Stimulated activated CD8-positive, alpha-beta memory T cell treated with anti-CD3 and anti-CD28 coated beads, Interleukin-7, amount 100 ng/mL, for 48 hours (primary cell): ENCODE results near the gene ENDOV.

Source experiments
- DNase-seq, 2 donors: peaks; one replicate each; pipeline ENCODE4 v3.0.0-alpha.2; 2020; ENCODE audit warnings: low read depth in 1 of 2; ENCODE audit errors: extremely low read depth in 1 of 2

Gene ENDOV

DNA sequence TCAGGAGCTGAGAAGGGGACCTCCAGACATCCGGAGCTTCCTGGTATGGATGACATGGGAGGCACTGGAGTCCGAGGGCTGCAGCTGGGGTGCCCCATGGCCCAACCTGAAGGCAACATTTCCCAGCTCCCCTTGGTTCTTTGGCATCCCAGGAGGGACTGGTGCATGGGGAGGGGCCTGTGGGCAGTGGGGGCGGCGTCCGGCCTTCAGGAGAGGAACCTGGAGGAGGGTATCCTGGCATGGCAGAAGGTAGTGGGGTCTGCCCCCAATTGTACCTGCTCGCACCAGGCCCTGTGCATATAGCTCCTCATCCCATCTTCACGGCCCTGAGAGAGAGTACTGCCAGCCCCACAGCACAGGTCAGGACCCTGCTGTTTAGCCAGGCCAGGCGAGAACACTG, 49.5 kb downstream of the ENDOV start:
- DNase-seq, result no peak

DNA sequence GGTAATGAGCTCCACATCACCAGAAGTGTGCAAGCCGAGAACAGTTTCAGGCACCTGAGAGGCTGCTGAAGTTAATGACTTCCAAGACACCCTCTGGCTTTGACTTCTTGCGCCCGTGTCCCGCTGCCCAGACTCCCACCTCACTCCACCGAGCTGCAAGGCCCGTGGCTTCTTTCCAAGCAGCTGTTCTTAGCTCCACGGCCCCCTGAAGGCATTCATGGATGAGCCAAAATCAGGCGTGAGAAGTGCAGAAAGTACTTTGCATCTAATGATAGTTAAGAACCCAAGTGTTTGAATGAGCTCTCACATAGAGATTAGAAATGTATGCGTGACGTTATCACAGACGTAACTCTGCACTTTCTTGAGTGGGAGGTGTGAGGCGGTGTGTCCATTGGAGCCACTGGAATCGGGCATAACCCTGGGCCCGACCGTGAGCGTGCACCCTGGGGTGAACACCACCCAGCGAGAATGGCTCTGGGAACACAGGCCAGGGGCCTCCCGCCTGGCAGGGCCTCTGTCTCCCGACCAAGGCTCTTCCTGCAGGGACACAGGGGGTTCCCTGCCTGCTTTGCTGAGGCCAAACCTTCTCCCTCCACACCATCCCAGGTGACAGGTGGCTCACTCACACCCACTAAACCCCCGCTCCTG, 50.5 kb downstream of the ENDOV start:
- DNase-seq, result no peak

DNA sequence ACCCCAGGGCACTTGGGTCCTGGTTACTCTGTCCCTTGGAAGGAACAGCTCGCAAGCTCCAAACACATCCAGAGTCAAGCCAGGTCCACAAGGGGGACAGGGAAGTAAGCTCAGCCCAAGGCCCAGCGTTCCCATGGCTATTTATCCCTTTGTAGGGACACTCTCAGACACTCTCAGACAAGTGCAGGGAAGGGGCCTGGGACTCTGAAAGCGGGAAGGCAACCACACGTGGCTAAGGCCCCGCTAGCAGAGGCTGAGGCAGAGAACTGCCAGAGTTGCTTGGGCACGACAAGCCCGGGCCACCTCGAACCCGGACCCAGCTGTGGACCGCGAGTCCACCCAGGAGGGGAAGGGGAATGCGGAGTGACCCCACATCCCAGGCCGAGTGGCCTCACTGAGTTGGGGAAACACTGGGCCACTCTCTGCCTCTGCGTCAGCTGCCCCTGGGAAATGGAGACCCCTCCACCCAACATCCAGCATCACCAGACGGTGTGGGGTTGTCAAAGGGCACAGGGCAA, 51.3 kb downstream of the ENDOV start:
- no peak for DNase-seq

DNA sequence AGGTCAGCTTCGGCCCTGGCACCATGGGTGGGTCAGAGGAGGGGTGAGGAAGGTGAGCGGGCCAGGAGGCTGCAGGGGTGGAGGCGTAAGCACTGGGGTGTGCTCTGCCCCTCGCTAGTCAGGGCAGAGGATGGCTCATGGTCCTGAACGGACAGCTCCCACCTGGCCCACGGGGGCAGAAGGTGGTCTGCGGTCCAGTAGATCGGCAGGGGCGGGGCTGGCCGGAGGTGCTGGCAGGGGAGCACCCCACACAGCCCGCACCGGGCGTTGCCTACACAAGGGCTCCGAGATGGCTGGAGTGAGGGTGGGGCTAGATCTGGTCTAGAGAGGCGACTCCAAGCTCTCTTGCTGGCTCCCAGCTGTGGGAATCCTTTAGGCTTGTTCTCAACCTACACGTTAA, 53.3 kb downstream of the ENDOV start:
- no peak for DNase-seq

DNA sequence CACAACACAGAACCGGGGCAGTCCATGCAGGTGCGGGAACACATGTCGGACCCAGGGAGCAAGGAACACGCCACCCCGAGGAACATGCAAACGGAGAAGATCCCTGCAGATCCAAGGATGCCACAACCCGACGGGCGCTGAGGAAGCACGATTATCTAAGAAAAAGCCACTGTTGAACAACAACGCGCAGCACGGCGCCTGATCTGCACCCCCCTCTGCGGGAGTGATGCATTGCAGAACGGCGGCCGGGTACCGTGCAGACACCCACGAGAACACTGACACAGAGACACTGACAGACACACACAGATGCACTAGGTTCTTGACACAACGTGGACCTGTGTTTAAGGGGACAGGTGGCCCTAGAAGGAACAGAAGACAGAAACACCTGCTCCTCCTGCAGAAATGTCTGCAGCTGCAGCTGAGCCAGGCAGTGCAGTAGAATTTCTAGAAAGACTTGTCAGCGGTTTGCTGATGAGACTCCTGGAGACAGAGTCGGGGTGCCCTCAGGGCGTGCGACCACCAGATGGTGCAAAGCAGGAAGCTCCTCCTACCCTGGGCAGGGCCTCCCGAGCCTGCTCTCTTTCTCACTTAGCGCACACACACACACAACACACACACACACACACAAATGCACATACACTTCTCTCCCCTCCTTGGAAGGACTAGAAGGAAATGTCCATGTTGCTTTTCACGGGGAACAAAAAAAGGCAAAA, 54.0 kb downstream of the ENDOV start:
- DNase-seq, result no peak

DNA sequence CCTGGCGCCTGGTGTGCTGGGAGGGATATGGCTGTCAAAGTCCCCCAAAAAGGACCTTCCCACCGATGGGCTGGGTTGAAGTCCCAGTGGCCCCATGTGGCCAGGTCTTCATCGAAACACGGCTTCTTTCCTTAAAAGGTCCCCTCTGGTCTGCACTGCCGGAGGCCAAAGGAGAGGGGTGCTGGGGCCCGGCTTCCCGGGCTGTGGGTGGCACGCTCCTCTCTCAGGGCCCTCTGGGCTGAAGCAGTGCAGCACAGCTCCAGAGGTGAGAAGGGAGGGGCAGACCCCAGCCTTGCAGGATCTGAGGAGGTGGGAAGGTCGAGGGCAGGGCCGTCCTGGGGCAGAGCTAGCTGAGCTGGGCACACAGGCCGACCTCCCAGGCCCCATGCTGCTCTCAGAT, 54.7 kb downstream of the ENDOV start:
- no peak for DNase-seq

DNA sequence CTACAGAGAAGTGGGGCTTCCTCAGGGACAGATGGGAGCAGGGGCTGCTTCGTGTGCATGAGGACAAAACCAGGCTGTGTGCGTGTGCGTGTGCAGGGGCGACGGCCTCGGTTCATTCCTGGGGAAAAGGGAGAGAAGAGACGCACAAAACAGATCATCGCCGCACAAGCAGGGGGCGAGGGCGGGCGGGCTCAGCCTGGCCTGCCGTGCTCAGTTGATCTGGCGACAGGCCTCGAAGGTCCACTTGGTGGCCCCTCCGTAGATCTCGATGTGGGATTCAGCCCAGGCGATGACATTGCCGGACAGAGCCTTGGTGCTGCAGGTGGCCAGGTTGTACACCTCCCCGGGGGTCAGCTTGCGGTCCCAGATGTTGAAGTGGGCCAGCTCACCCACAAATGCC, 55.6 kb downstream of the ENDOV start:
- DNase-seq, result no peak

DNA sequence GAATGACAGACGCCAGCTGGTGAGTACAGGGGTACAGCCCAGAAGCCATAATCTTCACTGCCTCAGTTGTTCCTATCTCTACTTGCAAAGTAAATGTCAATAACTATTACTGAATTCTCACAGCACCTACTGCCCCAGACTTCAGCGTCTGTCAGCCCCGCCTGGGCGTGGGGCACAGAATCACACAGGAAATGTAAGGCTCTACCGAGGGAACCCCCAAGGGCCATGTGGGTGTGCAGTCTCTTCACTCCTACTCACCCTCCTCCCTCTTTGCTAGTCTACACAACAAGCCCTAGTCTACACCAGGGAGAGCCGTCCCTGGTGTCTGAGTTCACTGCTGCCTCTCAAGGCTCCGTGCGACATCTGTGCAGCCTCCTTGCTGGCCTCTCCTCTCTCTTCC, 57.0 kb downstream of the ENDOV start:
- DNase-seq, result no peak

DNA sequence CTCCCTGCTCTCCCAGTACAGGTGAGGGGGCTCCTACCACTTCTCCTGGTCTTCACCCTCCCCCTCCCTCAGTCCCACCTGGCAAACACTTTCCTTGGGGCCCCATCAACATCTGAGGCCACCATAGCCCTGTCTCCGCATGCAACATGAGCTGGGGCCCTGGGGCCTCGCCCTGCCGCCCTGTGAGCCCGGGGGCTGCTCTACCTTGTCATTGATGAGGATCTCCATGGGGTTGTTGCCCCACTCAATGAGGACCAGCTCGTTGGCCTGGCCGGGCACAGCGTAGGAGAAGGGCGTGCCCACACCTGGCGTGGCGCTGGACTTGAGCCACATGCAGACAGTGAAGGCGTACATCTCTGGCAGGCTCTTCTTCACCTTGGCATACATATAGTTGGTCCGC, 58.0 kb downstream of the ENDOV start:
- no peak for DNase-seq

DNA sequence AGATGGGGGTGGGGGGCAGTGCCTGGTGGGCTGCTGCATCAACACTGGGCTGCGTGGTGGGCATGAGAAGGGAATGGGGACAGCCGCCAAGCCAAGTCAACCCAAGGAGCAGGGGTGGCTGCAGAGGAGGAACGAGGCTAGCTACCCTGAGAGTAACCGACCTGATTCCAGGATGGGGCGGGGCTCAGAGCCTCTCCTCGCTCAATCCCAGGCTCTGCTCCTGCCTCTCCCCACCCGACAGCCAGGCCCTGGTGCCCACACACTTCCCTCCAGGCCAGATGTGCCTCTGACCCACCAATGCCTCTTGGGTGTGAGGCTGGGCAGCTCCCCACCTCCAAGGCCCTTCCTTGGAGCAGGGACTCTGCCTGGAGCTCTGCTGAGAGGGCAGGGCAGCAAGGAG, 58.7 kb downstream of the ENDOV start:
- no peak for DNase-seq

DNA sequence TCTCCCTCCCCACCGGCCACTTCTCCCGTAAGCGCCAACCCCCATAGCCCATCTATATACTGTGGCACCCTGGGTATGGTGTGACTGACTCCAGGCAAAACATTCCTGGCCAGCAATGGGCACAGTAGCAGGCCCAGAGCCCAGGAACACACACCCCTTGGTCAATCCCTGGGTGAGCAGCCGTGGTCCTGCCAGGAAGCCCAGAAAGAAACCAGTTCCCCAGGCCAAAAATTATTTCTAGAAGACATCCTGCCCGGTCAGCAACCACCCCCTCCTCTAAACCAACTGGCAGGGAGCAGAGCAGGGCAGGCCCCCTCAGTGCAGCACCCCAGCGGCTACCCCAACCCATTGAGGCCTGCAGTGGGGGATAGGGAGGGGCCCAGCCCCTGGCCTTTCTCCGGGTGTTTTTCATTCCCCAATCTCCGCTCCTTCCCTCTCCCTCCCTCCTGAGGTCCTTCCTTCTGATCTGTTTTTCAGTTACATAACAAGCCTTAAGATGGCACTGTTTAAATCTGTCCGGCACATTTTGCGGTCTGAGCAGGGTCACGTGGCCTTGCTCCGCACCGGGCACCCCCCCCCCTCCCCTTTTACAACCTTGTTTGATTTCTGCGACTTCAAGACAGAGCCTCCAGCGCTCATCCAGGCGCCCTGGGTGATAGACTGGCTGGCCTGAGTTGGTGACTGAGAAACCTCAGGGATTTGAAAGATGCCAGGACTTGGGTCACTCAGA, 59.4 kb downstream of the ENDOV start:
- no peak for DNase-seq

DNA sequence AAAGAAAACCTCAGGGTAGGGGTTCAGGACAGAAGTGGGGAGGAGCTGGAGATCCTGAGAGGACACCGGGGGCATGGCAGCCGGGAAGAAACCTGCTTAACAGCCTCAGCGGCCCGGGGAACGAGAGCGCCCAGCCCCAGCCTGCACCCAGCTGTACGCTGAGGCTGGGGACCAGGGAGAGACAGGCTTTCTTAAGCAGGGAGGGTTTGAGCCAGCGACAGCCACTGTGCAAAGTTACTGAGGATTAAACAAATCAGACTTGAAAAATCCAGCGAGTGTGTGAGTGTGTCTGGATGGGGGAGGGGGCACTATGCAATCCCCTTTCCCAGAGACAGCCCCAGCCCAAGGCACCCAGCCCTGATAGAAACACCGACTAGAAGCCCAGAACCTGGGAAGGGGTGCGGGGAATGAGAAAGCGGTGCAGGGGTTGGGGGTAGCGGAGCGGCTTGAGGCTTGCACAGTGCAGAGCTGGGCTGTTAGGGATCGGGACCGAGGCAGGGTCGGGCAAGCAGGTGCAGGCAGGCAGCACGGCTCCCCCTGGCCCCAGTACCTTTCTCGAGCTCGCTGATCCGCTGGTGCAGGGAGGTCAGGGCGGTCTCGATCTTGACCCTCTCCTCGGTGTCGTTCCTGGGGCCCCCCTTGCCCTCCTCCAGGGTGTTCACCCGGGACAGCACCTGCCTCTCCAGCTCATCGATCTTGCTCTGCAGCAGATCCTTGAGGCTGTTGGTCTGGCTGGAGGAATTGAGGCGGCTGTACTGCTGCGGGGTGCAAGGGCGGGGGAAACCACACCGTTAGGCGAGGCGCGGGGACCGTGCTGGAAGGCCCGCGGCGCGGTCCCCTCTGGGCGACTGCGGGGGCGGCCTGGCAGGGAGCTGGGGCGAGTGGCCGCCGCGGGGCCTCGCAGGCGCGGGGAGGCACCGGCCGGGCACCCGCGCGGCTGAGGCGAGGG, 60.3 kb downstream of the ENDOV start:
- no peak for DNase-seq

DNA sequence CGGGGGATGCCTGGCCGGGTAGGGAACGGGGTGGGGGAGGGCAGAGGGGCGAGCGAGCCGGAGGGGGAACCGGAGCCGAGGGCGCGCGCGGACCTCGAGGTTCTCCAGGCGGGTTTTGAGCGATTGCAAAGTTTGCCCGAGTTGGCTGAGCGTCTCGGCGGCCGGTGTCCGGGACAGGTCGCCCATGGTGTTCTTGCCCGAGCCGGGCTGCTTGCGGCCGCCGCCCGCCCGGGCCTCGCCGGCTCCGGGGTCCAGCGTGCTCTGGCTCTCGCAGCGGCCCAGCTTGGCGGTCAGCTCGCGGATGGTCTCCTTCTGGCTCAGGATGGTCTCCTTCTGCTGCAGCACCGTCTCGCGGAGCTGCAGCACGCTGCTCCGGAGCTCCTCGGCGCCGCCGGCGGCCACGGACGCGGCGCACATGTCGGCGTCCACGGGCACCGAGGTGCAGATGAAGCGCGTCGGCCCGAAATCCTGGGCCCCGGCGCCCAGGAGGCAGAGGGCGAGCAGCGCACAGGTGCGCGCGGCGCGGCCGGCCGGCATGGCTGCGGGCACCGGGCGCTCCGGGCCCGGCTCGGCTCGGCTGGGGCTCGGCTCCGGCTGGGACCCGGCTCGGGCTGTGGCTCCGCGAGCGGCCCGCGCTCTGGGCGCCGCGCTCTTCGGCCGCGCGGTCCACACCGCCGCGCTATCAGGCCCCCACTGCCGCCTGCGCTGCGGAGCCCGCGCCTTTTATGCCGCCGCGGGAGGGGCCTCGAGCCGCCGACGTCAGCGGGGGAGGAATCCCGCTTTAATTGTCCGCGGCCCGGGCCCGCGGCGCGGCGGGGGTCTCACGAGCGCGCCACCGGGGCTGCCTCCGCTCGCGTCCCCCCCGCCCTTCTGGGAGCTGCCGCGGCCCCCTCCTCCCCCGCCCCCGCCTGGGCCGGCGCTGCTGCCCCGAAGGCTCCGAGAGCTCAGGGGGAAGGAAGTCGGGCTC, 61.2 kb downstream of the ENDOV start, which contains the start of gene NPTX1:
Gene NPTX1, minus strand, starts transcription at position 698 of the 967 bp plus-strand sequence. Its CDS starts 161 bp downstream, at position 537.
- DNase-seq, result no peak

DNA sequence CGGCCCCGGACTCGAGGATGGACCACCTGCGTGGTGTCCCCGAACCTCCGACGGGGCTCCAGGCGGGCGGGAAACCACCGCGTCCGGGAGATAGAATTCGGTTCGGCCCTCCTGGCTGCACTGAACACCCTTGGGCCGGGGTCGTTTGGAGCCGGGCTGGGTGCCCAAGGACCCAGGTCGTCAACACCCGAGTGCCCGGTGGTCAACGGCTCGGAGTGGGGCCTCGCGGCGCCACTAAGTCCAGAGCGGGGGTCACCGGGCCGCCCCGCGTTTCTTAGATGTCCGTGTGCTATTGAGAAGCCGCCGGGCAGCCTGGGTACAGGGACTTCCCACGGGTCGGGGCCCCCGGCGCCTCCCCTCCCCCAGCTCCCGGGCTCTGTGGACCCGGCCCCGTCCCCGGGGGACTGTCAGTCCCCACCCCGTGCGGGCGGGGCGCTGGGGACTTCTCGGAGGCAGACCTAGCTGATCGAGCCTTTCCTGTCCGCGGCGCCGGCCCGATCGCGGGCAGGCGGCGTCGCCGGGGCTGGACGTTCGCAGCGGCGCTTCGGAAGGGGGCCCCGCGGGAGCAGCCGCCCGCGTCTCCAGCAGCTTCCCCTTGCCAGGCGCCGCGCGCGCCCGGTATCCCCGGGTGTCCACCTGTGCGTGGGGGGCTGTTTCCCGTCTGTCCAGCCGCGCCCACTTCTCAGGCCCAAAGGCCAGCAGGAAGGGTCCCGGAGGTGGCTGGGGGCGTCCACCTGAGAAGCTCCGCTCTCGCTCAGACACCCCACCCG, 62.1 kb downstream of the ENDOV start:
- no peak for DNase-seq

DNA sequence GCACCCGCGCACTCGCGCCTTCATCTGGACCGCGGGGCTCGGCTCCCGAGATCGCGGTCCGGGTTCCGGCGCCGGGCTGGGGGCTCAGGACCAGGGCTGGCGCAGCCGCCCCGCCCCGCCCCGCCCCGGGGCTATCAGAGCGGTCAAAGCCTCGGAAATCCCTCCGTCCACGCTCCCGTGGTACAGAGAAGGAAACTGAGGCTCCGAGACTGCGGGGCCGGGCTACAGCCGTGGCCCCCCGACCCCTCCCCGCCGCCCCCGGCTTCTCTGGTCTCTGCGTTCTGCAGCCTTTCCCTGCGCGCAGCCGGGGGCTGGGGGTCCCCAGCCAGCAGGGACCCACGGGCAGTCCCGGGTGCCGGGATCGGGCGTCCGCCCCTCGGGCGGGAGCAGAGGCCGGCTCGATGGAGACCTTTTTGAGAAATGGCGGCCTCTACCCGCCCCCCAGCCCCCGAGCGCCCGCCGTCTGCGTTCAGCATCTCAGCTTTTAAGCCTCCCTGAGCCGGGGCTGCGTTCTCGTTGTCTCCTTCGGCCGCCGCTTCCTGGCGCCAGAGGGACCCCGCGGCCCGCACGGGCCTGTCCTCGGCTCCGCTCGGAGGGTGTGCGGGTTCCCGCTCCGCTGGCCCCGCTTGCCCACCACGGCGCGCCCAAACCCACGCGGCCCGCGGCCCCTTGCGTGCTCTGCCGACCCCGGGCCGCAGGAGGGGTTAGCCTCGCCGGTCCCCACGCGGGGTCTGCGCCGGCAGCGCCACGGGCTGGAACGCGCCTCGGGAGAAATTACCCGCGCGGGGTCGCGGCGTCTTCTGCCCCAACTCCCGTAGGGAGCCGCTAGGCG, 62.9 kb downstream of the ENDOV start:
- no peak for DNase-seq

DNA sequence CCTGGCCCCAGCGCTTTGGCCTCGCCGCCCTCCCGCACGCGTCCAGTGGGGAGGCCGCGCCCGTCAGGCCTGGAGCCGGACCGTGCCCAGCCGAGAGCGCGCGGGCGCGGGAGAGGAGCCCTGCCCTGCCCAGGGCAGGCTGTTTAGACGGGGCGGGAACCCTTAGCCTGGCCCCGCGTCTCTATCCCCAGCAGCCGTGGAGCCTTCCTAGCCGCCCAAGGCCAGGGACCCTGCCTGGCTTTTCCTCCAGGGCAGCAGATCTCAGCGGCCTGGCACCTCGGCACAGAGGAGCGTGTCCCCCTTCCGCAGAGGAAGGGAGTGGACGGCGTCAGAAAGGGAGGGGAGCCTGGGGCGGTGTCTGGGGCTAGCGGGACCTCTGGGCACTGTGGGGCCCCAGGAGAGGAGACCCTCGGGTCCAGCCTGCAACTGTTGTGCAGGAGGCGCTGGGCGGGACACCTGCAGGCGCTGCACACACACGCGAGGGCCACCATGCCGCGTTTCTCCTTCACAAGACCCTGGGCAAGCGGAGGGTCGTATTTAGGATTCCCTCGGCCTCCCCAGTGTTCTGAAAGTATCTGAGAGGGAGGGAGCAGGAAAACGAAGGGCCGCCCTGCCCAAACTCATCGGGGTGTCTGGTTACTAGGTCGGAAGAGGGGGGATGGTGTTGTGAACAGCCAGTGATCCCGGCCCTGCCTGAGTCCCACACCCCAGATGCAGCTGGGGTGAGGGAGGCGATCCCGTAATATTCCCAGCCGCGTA, 63.7 kb downstream of the ENDOV start:
- no peak for DNase-seq

DNA sequence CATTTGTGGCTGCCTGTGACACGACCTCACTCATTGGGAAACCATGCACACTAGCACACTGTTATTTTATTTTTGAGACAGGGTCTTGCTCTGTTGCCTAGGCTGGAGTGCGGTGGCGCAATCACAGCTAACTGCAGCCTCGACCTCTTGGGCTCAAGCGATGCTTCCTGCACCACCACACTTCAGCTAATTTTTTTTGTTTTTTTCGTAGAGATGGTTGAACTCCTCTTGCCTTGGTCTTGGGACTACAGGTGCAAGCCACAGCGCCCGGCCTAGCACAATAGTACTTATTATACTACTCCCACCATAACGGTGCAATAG, 64.2 kb downstream of the ENDOV start:
- no peak for DNase-seq
